ENCODE results near the gene KANSL1L. TPM values are rescaled to one million over a fixed set of nuclear protein-coding genes. Genes with fewer than 3 reads are reported as not detected.

KANSL1L gene
- total RNA-seq, 1 experiment from 2014 or later: 6.7 TPM

GRCh38 chr2:210190345-210190744 lies 19.1 kb upstream of the KANSL1L start:
- Histone ChIP-seq H3K9me2 (ENCODE audit: insufficient read depth) (no peaks in the 10 kb centered on the region), H3K27ac (ENCODE audit: low read depth, low read length) (no peak overlapping the region), H3K36me3 (ENCODE audit: control insufficient read depth in 1 of 2, insufficient read depth in 2 of 2, low read length in 2 of 2) (no peaks in the 10 kb centered on the region), H3K4me2 (ENCODE audit: low read length) (no peak overlapping the region), H4K20me1 (ENCODE audit: insufficient read depth) (no peaks in the 10 kb centered on the region), H3K9ac (ENCODE audit: low read length) (no peak overlapping the region), H3K79me2 (ENCODE audit: insufficient read depth, low read length) (no peaks in the 10 kb centered on the region), H3K4me3 (replicated peaks in 1 of 2; ENCODE audit: low read depth in 1 of 2, low read length in 2 of 2) (no peak overlapping the region), H3K27me3 (ENCODE audit: insufficient read depth, low read length) (no peaks in the 10 kb centered on the region), H2AFZ (ENCODE audit: low read depth, low read length, poor library complexity, severe bottlenecking) (no peak overlapping the region), H3K9me3 (ENCODE audit: control insufficient read depth in 1 of 2, insufficient read depth in 1 of 2, low read depth in 1 of 2, low read length in 2 of 2) (no peaks in the 10 kb centered on the region), H3K4me1 (ENCODE audit: control insufficient read depth in 1 of 2, insufficient read depth in 2 of 2, low read length in 2 of 2) (peaks cover 0 to 5% of the 10 kb centered on the region in 2 experiments; a peak in 1 of 4 replicates)
- ATAC-seq (no peak), DNase-seq (ENCODE audit: low read depth, low spot score) (no peak)
- CTCF ChIA-PET: interaction anchor here (0.8 kb wide), 1 partner anchor 9 kb away, joined by 4 read pairs; no protein-coding TSS in a partner anchor
- TF ChIP-seq EZH2 (IDR thresholded peaks at IDR 0.05) (no peak), SIN3A (IDR thresholded peaks at IDR 0.05; ENCODE audit: low read depth) (no peak), SRF (IDR thresholded peaks at IDR 0.05; ENCODE audit: low read depth) (no peak), ZFX (IDR thresholded peaks at IDR 0.05) (no peak)
- intact Hi-C loops (cut with micrococcal nuclease): loop anchor here (10.0 kb wide), 1 partner anchor 606 kb away; no protein-coding TSS in a partner anchor
- BruUV-seq (replicated peaks): no TSS peak
- RAD21 ChIA-PET (ENCODE audit: low non-redundant PET in 1 of 2, low total read pairs in 2 of 2, uncharacterized antibody in 2 of 2, unreplicated experiment in 2 of 2): no interaction called here
- POLR2A ChIA-PET: no interaction called here

- no peaks in the 10 kb centered on the region for H3K79me2 ChIP-seq (ENCODE audit: insufficient read depth, low read length)
- RAD21 ChIA-PET (ENCODE audit: low non-redundant PET in 1 of 2, low total read pairs in 2 of 2, uncharacterized antibody in 2 of 2, unreplicated experiment in 2 of 2): no interaction called here
- H2AFZ ChIP-seq (ENCODE audit: low read depth, low read length, poor library complexity, severe bottlenecking): no peak overlapping the region
- CTCF ChIA-PET: interaction anchor here (0.8 kb wide), 1 partner anchor 9 kb away, joined by 4 read pairs; no protein-coding TSS in a partner anchor
- no peaks in the 10 kb centered on the region for H3K27me3 ChIP-seq (ENCODE audit: insufficient read depth, low read length)
- POLR2A ChIA-PET: no interaction called here
- H3K4me1 ChIP-seq (ENCODE audit: control insufficient read depth in 1 of 2, insufficient read depth in 2 of 2, low read length in 2 of 2): no peaks in the 10 kb centered on the region
- no peak for ATAC-seq
- no peaks in the 10 kb centered on the region for H3K36me3 ChIP-seq (ENCODE audit: control insufficient read depth in 1 of 2, insufficient read depth in 2 of 2, low read length in 2 of 2)
- H3K4me3 ChIP-seq (replicated peaks in 1 of 2; ENCODE audit: low read depth in 1 of 2, low read length in 2 of 2): no peak overlapping the region
- no TSS peak for BruUV-seq (replicated peaks)
- no peaks in the 10 kb centered on the region for H4K20me1 ChIP-seq (ENCODE audit: insufficient read depth)
- H3K9ac ChIP-seq (ENCODE audit: low read length): no peak overlapping the region
- no peaks in the 10 kb centered on the region for H3K9me3 ChIP-seq (ENCODE audit: control insufficient read depth in 1 of 2, insufficient read depth in 1 of 2, low read depth in 1 of 2, low read length in 2 of 2)
- no peak overlapping the region for H3K27ac ChIP-seq (ENCODE audit: low read depth, low read length)
- H3K4me2 ChIP-seq (ENCODE audit: low read length): no peak overlapping the region
- intact Hi-C loops (cut with micrococcal nuclease): loop anchor here (10.0 kb wide), 1 partner anchor 605 kb away; no protein-coding TSS in a partner anchor
- no peak for DNase-seq (ENCODE audit: low read depth, low spot score)
- no peaks in the 10 kb centered on the region for H3K9me2 ChIP-seq (ENCODE audit: insufficient read depth)
- TF ChIP-seq CBX3 (IDR thresholded peaks at IDR 0.05; ENCODE audit: low read depth) (no peak), SIN3A (IDR thresholded peaks at IDR 0.05; ENCODE audit: low read depth) (no peak), ZNF274 (IDR thresholded peaks at IDR 0.05; ENCODE audit: low read depth, low read length) (no peak), SRF (IDR thresholded peaks at IDR 0.05; ENCODE audit: low read depth) (no peak), EZH2 (IDR thresholded peaks at IDR 0.05) (no peak), POLR2A (IDR thresholded peaks at IDR 0.05; ENCODE audit: borderline replicate concordance, extremely low read depth, insufficient read depth, insufficient read length) (no peak), CTCF (IDR thresholded peaks at IDR 0.05 in 2 of 3, conservative IDR thresholded peaks at IDR 0.05 in 1 of 3; ENCODE audit: borderline replicate concordance in 1 of 3, insufficient read depth in 1 of 3, low read depth in 2 of 3, low read length in 2 of 3) (no peak), SP1 (IDR thresholded peaks at IDR 0.05; ENCODE audit: low read depth) (no peak), TCF7L2 (IDR thresholded peaks at IDR 0.05; ENCODE audit: borderline replicate concordance, extremely low read depth, insufficient read depth, insufficient read length) (no peak), CEBPB (IDR thresholded peaks at IDR 0.05; ENCODE audit: low read depth) (no peak), MAX (IDR thresholded peaks at IDR 0.05) (no peak), EZH2phosphoT487 (IDR thresholded peaks at IDR 0.05; ENCODE audit: borderline replicate concordance) (no peak), ELF1 (IDR thresholded peaks at IDR 0.05; ENCODE audit: borderline replicate concordance, low read depth) (no peak)
- TF ChIP-seq, protein P1, sequence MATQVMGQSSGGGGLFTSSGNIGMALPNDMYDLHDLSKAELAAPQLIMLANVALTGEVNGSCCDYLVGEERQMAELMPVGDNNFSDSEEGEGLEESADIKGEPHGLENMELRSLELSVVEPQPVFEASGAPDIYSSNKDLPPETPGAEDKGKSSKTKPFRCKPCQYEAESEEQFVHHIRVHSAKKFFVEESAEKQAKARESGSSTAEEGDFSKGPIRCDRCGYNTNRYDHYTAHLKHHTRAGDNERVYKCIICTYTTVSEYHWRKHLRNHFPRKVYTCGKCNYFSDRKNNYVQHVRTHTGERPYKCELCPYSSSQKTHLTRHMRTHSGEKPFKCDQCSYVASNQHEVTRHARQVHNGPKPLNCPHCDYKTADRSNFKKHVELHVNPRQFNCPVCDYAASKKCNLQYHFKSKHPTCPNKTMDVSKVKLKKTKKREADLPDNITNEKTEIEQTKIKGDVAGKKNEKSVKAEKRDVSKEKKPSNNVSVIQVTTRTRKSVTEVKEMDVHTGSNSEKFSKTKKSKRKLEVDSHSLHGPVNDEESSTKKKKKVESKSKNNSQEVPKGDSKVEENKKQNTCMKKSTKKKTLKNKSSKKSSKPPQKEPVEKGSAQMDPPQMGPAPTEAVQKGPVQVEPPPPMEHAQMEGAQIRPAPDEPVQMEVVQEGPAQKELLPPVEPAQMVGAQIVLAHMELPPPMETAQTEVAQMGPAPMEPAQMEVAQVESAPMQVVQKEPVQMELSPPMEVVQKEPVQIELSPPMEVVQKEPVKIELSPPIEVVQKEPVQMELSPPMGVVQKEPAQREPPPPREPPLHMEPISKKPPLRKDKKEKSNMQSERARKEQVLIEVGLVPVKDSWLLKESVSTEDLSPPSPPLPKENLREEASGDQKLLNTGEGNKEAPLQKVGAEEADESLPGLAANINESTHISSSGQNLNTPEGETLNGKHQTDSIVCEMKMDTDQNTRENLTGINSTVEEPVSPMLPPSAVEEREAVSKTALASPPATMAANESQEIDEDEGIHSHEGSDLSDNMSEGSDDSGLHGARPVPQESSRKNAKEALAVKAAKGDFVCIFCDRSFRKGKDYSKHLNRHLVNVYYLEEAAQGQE (IDR thresholded peaks at IDR 0.05; ENCODE audit: low read depth): no peak
These were observed 18.4 kb upstream of the KANSL1L start for GRCh38 chr2:210189452-210190138.

Measured in HCT116 (cell line).